Measurements from ENCODE around the gene GDPD5. TPM values are rescaled to one million over a fixed set of nuclear protein-coding genes. Genes with fewer than 3 reads are reported as not detected.
A peak's percentile ranks its signal among the peaks of the same experiment; 100 is the strongest.

Gene GDPD5
- total RNA-seq, 1 experiment from 2014 or later = 28.6 TPM

GRCh38 chr11:75449271-75449670 is 76.5 kb downstream of the GDPD5 start:
- no peaks in the 10 kb centered on the region for H3K4me1 Mint-ChIP-seq (ENCODE audit: low read depth, unreplicated experiment)
- H3K27me3 ChIP-seq (replicated peaks; ENCODE audit: control insufficient read depth, insufficient read depth, low read length) = no peaks in the 10 kb centered on the region
- TF ChIP-seq CTCF (IDR thresholded peaks at IDR 0.05; ENCODE audit: insufficient read depth in 1 of 2, low read depth in 1 of 2, low read length in 1 of 2, severe bottlenecking in 1 of 2, unreplicated experiment in 1 of 2) = no peak
- H3K4me3 ChIP-seq (ENCODE audit: low read depth, low read length) = no peak overlapping the region
- intact Hi-C loops (cut with micrococcal nuclease; ENCODE audit: unreplicated experiment) = loop anchor here (5.0 kb wide), 1 partner anchor 48 kb away; no protein-coding TSS in a partner anchor
- no peak overlapping the region for H3K4me3 Mint-ChIP-seq (ENCODE audit: unreplicated experiment)
- POLR2A ChIA-PET = no interaction called here
- H3K9me3 Mint-ChIP-seq (ENCODE audit: unreplicated experiment) = no peaks in the 10 kb centered on the region
- BruUV-seq (replicated peaks) = no TSS peak
- H3K27me3 Mint-ChIP-seq (ENCODE audit: insufficient read depth, unreplicated experiment) = no peaks in the 10 kb centered on the region
- no peaks in the 10 kb centered on the region for H3K9me3 ChIP-seq
- H3K36me3 ChIP-seq (ENCODE audit: control insufficient read depth, insufficient read depth, low read length) = no peaks in the 10 kb centered on the region
- CTCF ChIA-PET = no interaction called here
- no peak for DNase-seq
- no peaks in the 10 kb centered on the region for H3K4me1 ChIP-seq
- no peak overlapping the region for H3K27ac Mint-ChIP-seq (ENCODE audit: unreplicated experiment)
- H3K36me3 Mint-ChIP-seq (ENCODE audit: insufficient read depth, unreplicated experiment) = no peaks in the 10 kb centered on the region

GRCh38 chr11:75447415-75447814 is 78.3 kb downstream of the GDPD5 start:
- no peak for DNase-seq
- BruUV-seq (replicated peaks) = no TSS peak
- Mint-ChIP-seq H3K4me3 (ENCODE audit: unreplicated experiment) (no peak overlapping the region), H3K27ac (ENCODE audit: unreplicated experiment) (no peak overlapping the region), H3K27me3 (ENCODE audit: insufficient read depth, unreplicated experiment) (no peaks in the 10 kb centered on the region), H3K36me3 (ENCODE audit: insufficient read depth, unreplicated experiment) (no peaks in the 10 kb centered on the region), H3K4me1 (ENCODE audit: low read depth, unreplicated experiment) (no peaks in the 10 kb centered on the region), H3K9me3 (ENCODE audit: unreplicated experiment) (no peaks in the 10 kb centered on the region)
- Histone ChIP-seq H3K4me3 (ENCODE audit: low read depth, low read length) (no peak overlapping the region), H3K36me3 (ENCODE audit: control insufficient read depth, insufficient read depth, low read length) (no peaks in the 10 kb centered on the region), H3K4me1 (no peaks in the 10 kb centered on the region), H3K27me3 (replicated peaks; ENCODE audit: control insufficient read depth, insufficient read depth, low read length) (no peaks in the 10 kb centered on the region), H3K9me3 (no peaks in the 10 kb centered on the region)
- ChIA-PET CTCF (interaction anchor here (1.2 kb wide), 1 partner anchor 59 kb away, joined by 3 read pairs; no protein-coding TSS in a partner anchor), POLR2A (no interaction called here)
- intact Hi-C loops (cut with micrococcal nuclease; ENCODE audit: unreplicated experiment) = loop anchor here (5.0 kb wide), 1 partner anchor 50 kb away; no protein-coding TSS in a partner anchor
- TF ChIP-seq CTCF (IDR thresholded peaks at IDR 0.05; ENCODE audit: insufficient read depth in 1 of 2, low read depth in 1 of 2, low read length in 1 of 2, severe bottlenecking in 1 of 2, unreplicated experiment in 1 of 2) = no peak

- DNase-seq = peak; percentile 84 to 92
- Mint-ChIP-seq H3K4me1 (ENCODE audit: low read depth, unreplicated experiment) (no peaks in the 10 kb centered on the region), H3K36me3 (ENCODE audit: insufficient read depth, unreplicated experiment) (no peaks in the 10 kb centered on the region), H3K27me3 (ENCODE audit: insufficient read depth, unreplicated experiment) (no peaks in the 10 kb centered on the region), H3K27ac (ENCODE audit: unreplicated experiment) (no peak overlapping the region), H3K4me3 (ENCODE audit: unreplicated experiment) (no peak overlapping the region), H3K9me3 (ENCODE audit: unreplicated experiment) (no peaks in the 10 kb centered on the region)
- CTCF ChIA-PET = interaction anchor here (0.6 to 4.2 kb wide), 13 partner anchors 9 to 221 kb away, joined by 3 to 40 read pairs (median 4); no protein-coding TSS in a partner anchor
- H3K4me1 ChIP-seq = no peaks in the 10 kb centered on the region
- peak; percentile 99 to 100 for TF ChIP-seq CTCF (IDR thresholded peaks at IDR 0.05; ENCODE audit: insufficient read depth in 1 of 2, low read depth in 1 of 2, low read length in 1 of 2, severe bottlenecking in 1 of 2, unreplicated experiment in 1 of 2)
- no peak overlapping the region for H3K4me3 ChIP-seq (ENCODE audit: low read depth, low read length)
- no peaks in the 10 kb centered on the region for H3K27me3 ChIP-seq (replicated peaks; ENCODE audit: control insufficient read depth, insufficient read depth, low read length)
- POLR2A ChIA-PET = no interaction called here
- no peaks in the 10 kb centered on the region for H3K36me3 ChIP-seq (ENCODE audit: control insufficient read depth, insufficient read depth, low read length)
- BruUV-seq (replicated peaks) = no TSS peak
- H3K9me3 ChIP-seq = no peaks in the 10 kb centered on the region
- intact Hi-C loops (cut with micrococcal nuclease; ENCODE audit: unreplicated experiment) = loop anchor here (1.0 to 5.0 kb wide), 4 partner anchors 52 to 323 kb away; partner anchors contain the start of gene DGAT2
These were observed 80.3 kb downstream of the GDPD5 start for GRCh38 chr11:75445315-75445953.

Data from Caco-2 (cell line).